G401.6 (cell line): Measurements from ENCODE around the gene ANP32E.
A peak's percentile ranks its signal among the peaks of the same experiment; 100 is the strongest.
"Not testable (repeated sequence)": the region's sequence is repeated elsewhere in the genome, so short reads cannot be mapped to it uniquely, and the experiment has no call there.

Experiments used
- FAIRE-seq: peaks from 2 replicates; lab custom pipeline; 2012; peaks lifted over from hg19 to GRCh38; lab: Jason Lieb, UNC

Gene ANP32E

GRCh38 chr1:150256554-150257341 lies 20.8 kb upstream of the ANP32E start:
- no peak for FAIRE-seq

- no peak for FAIRE-seq
Measured at GRCh38 chr1:150256198-150256553, 20.3 kb upstream of the ANP32E start.

GRCh38 chr1:150249936-150250335 lies 14.0 kb upstream of the ANP32E start:
- FAIRE-seq, result no peak

- FAIRE-seq, result no peak
Measured at GRCh38 chr1:150243003-150243402, 7.1 kb upstream of the ANP32E start.

GRCh38 chr1:150237746-150238145 lies 1.8 kb upstream of the ANP32E start:
- FAIRE-seq, result no peak

GRCh38 chr1:150237176-150237575 lies 1.3 kb upstream of the ANP32E start:
- not testable (repeated sequence) for FAIRE-seq

- no peak for FAIRE-seq
Measured at GRCh38 chr1:150236614-150237100, 745 bp upstream of the ANP32E start.

- no peak for FAIRE-seq
Measured at GRCh38 chr1:150235294-150235851, 539 bp downstream of the ANP32E start.

GRCh38 chr1:150234566-150235293 lies 1.2 kb downstream of the ANP32E start:
- FAIRE-seq, result no peak

GRCh38 chr1:150234309-150234565 lies 1.7 kb downstream of the ANP32E start:
- no peak for FAIRE-seq

GRCh38 chr1:150233359-150234308 lies 2.3 kb downstream of the ANP32E start:
- no peak for FAIRE-seq

- not testable (repeated sequence) for FAIRE-seq
Measured at GRCh38 chr1:150232921-150233320, 3.0 kb downstream of the ANP32E start.

- not testable (repeated sequence) for FAIRE-seq
Measured at GRCh38 chr1:150228246-150228645, 7.7 kb downstream of the ANP32E start.

- no peak for FAIRE-seq
Measured at GRCh38 chr1:150227228-150227627, 8.7 kb downstream of the ANP32E start.

- no peak for FAIRE-seq
Measured at GRCh38 chr1:150226486-150226885, 9.4 kb downstream of the ANP32E start.

- FAIRE-seq, result no peak
Measured at GRCh38 chr1:150225546-150225945, 10.4 kb downstream of the ANP32E start.

GRCh38 chr1:150224983-150225382 lies 10.9 kb downstream of the ANP32E start:
- FAIRE-seq, result no peak

GRCh38 chr1:150221552-150221951 lies 14.4 kb downstream of the ANP32E start:
- peak; percentile 46 for FAIRE-seq

- FAIRE-seq, result not testable (repeated sequence)
Measured at GRCh38 chr1:150215855-150216254, 20.1 kb downstream of the ANP32E start.

GRCh38 chr1:150214099-150214756 lies 21.7 kb downstream of the ANP32E start:
- FAIRE-seq, result not testable (repeated sequence)

- FAIRE-seq, result peak; percentile 87
Measured at GRCh38 chr1:150213170-150214098, 22.5 kb downstream of the ANP32E start.
